Large intestine (tissue), 3 donors: ENCODE data around the gene G6PC1. TPM values are rescaled to one million over a fixed set of nuclear protein-coding genes. Genes with fewer than 3 reads are reported as not detected.
"Not testable (repeated sequence)": the region's sequence is repeated elsewhere in the genome, so short reads cannot be mapped to it uniquely, and the experiment has no call there.

Source experiments
- DNase-seq, 2 donors: peaks; one replicate each; pipeline versions ENCODE4 v3.0.0 to v3.0.0-alpha.2; 2013
- H3K27ac ChIP-seq: one replicate; pipeline ENCODE4 v1.5.1; 2013; ENCODE audit warnings: low read length
- H3K27me3 ChIP-seq: 2 replicates; pipeline ENCODE4 v1.6.1; 2013; ENCODE audit warnings: low read length; ENCODE audit not compliant: control insufficient read depth, insufficient read depth
- H3K36me3 ChIP-seq: 2 replicates; pipeline ENCODE4 v1.6.1; 2013; ENCODE audit warnings: low read length; ENCODE audit not compliant: control insufficient read depth, insufficient read depth
- H3K4me1 ChIP-seq: one replicate; pipeline ENCODE4 v1.6.1; 2013; ENCODE audit warnings: low read length; ENCODE audit not compliant: control insufficient read depth, insufficient read depth
- H3K4me3 ChIP-seq: one replicate; pipeline ENCODE4 v1.5.1; 2013; ENCODE audit warnings: low read length
- H3K9me3 ChIP-seq: one replicate; pipeline ENCODE4 v1.6.1; 2013; ENCODE audit warnings: mild to moderate bottlenecking, low read depth, low read length, moderate library complexity; ENCODE audit not compliant: control insufficient read depth
- WGBS: methylation state at CpG from one replicate; pipeline ENCODE4 v1.1.5; 2013; ENCODE audit warnings: low lambda C conversion rate; ENCODE audit not compliant: insufficient coverage; 5-methylcytosine and 5-hydroxymethylcytosine counted together
- polyA plus RNA-seq: library from polyadenylated mRNA; unstranded; fragments of 120-200 nt; gene quantifications from one replicate; pipeline ENCODE4 v1.2.1, GENCODE V29; 2013

The G6PC1 gene
- polyA plus RNA-seq, 1 donor = 1.5 TPM

GRCh38 chr17:42856516-42856915 lies 44.1 kb upstream of the G6PC1 start:
- H3K27ac ChIP-seq, H3K9me3 ChIP-seq, H3K36me3 ChIP-seq, H3K4me3 ChIP-seq, DNase-seq, H3K27me3 ChIP-seq: not testable (repeated sequence)
- peaks cover 11% of the 10 kb centered on the region for H3K4me1 ChIP-seq
- no CpG with 5 or more reads among the region's 8 CpGs for WGBS

- no CpG with 5 or more reads among the region's 1 CpG for WGBS
- Histone ChIP-seq H3K4me1 (peaks cover 11% of the 10 kb centered on the region), H3K4me3 (no peak overlapping the region), H3K36me3 (no peaks in the 10 kb centered on the region), H3K9me3 (no peaks in the 10 kb centered on the region), H3K27ac (no peak overlapping the region), H3K27me3 (no peaks in the 10 kb centered on the region)
- DNase-seq = no peak
Observed at GRCh38 chr17:42857389-42857788, 43.2 kb upstream of the G6PC1 start.

- H3K36me3 ChIP-seq = no peaks in the 10 kb centered on the region
- no CpG with 5 or more reads among the region's 7 CpGs for WGBS
- no peak overlapping the region for H3K27ac ChIP-seq
- DNase-seq = no peak
- peaks cover 13% of the 10 kb centered on the region for H3K4me1 ChIP-seq
- no peaks in the 10 kb centered on the region for H3K27me3 ChIP-seq
- no peak overlapping the region for H3K4me3 ChIP-seq
- H3K9me3 ChIP-seq = peaks cover 2% of the 10 kb centered on the region
Observed at GRCh38 chr17:42865638-42866094, 34.9 kb upstream of the G6PC1 start.

GRCh38 chr17:42866216-42866615 lies 34.4 kb upstream of the G6PC1 start:
- no peak overlapping the region for H3K4me3 ChIP-seq
- H3K36me3 ChIP-seq = no peaks in the 10 kb centered on the region
- peaks cover 13% of the 10 kb centered on the region for H3K4me1 ChIP-seq
- no CpG with 5 or more reads among the region's 4 CpGs for WGBS
- H3K9me3 ChIP-seq = peaks cover 7% of the 10 kb centered on the region
- H3K27me3 ChIP-seq = no peaks in the 10 kb centered on the region
- no peak for DNase-seq
- H3K27ac ChIP-seq = no peak overlapping the region

GRCh38 chr17:42866631-42867575 lies 33.7 kb upstream of the G6PC1 start:
- Histone ChIP-seq H3K9me3 (peaks cover 8% of the 10 kb centered on the region), H3K4me1 (peaks cover 17% of the 10 kb centered on the region), H3K36me3 (no peaks in the 10 kb centered on the region), H3K27ac (no peak overlapping the region), H3K27me3 (no peaks in the 10 kb centered on the region), H3K4me3 (no peak overlapping the region)
- DNase-seq = peak in 1 of 2 donors; percentile 48
- WGBS = no CpG with 5 or more reads among the region's 12 CpGs

GRCh38 chr17:42867694-42868261 lies 32.8 kb upstream of the G6PC1 start:
- not testable (repeated sequence) for H3K36me3 ChIP-seq, H3K27me3 ChIP-seq, H3K27ac ChIP-seq, H3K4me3 ChIP-seq, H3K9me3 ChIP-seq, DNase-seq
- peaks cover 24% of the 10 kb centered on the region for H3K4me1 ChIP-seq
- no CpG with 5 or more reads among the region's 21 CpGs for WGBS

GRCh38 chr17:42868338-42868737 lies 32.3 kb upstream of the G6PC1 start:
- no peaks in the 10 kb centered on the region for H3K27me3 ChIP-seq
- no peak overlapping the region for H3K27ac ChIP-seq
- WGBS = no CpG with 5 or more reads among the region's 12 CpGs

GRCh38 chr17:42871647-42872046 lies 29.0 kb upstream of the G6PC1 start:
- no peak overlapping the region for H3K4me3 ChIP-seq
- H3K4me1 ChIP-seq = peaks cover 19% of the 10 kb centered on the region
- peaks cover 8% of the 10 kb centered on the region for H3K9me3 ChIP-seq
- no CpG with 5 or more reads among the region's 4 CpGs for WGBS
- peak overlapping the region; percentile 52 for H3K27ac ChIP-seq
- no peaks in the 10 kb centered on the region for H3K36me3 ChIP-seq
- no peak for DNase-seq
- no peaks in the 10 kb centered on the region for H3K27me3 ChIP-seq

More at GRCh38 chr17:42868338-42868737, 32.3 kb upstream of the G6PC1 start:
- Histone ChIP-seq H3K4me3 (no peak overlapping the region), H3K36me3 (no peaks in the 10 kb centered on the region), H3K9me3 (peaks cover 8% of the 10 kb centered on the region), H3K4me1 (peaks cover 24% of the 10 kb centered on the region)
- no peak for DNase-seq

GRCh38 chr17:42872251-42872965 lies 28.2 kb upstream of the G6PC1 start:
- Histone ChIP-seq H3K4me1 (peaks cover 16% of the 10 kb centered on the region), H3K27ac (peak overlapping the region; percentile 52), H3K36me3 (no peaks in the 10 kb centered on the region), H3K9me3 (peaks cover 8% of the 10 kb centered on the region), H3K4me3 (no peak overlapping the region), H3K27me3 (no peaks in the 10 kb centered on the region)
- no CpG with 5 or more reads among the region's 13 CpGs for WGBS
- DNase-seq = peak; percentile 59 to 71

- no peak overlapping the region for H3K27ac ChIP-seq
- peaks cover 8% of the 10 kb centered on the region for H3K9me3 ChIP-seq
- no CpG with 5 or more reads among the region's 6 CpGs for WGBS
- DNase-seq = no peak
- H3K36me3 ChIP-seq = no peaks in the 10 kb centered on the region
- H3K27me3 ChIP-seq = no peaks in the 10 kb centered on the region
- no peak overlapping the region for H3K4me3 ChIP-seq
- H3K4me1 ChIP-seq = peaks cover 24% of the 10 kb centered on the region
Observed at GRCh38 chr17:42873315-42873714, 27.3 kb upstream of the G6PC1 start.
